ENCODE data around the gene KCNMB2. TPM values are rescaled to one million over a fixed set of nuclear protein-coding genes. Genes with fewer than 3 reads are reported as not detected.

Gene KCNMB2
- total and polyA plus RNA-seq, 8 donors: 0.48 to 3.7 (median 1.8) TPM; not detected in 4

DNA sequence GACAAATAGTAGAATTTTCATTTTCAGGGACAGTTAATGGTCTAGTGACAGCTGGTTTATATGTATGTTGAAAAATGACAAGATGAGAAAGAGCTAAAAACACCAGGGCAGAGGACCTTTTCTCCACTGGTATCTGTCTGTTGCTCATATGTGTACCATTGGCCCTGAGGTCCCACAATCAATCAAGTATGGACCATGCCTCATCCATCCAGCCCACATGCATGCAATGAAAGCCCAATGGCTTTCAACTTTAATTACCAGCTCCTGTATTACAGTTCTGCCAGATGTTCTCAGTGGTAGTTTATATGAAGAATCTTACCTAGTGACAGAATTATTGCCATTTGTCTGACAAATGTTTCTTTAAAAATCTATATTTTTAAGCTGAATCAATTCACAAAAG lies 301.3 kb downstream of the KCNMB2 start:
- Histone ChIP-seq H3K9me3 (peaks cover 0 to 6% (median 4%) of the 10 kb centered on the region in 4 donors), H3K27ac (no peak overlapping the region), H3K4me3 (no peak overlapping the region), H3K27me3 (no peaks in the 10 kb centered on the region), H3K36me3 (no peaks in the 10 kb centered on the region), H3K4me1 (no peaks in the 10 kb centered on the region)
- no peak for DNase-seq
- TF ChIP-seq EP300 (IDR thresholded peaks at IDR 0.05) (no peak), POLR2AphosphoS5 (IDR thresholded peaks at IDR 0.05) (no peak), POLR2A (IDR thresholded peaks at IDR 0.05) (no peak)
- TF ChIP-seq, protein P1, sequence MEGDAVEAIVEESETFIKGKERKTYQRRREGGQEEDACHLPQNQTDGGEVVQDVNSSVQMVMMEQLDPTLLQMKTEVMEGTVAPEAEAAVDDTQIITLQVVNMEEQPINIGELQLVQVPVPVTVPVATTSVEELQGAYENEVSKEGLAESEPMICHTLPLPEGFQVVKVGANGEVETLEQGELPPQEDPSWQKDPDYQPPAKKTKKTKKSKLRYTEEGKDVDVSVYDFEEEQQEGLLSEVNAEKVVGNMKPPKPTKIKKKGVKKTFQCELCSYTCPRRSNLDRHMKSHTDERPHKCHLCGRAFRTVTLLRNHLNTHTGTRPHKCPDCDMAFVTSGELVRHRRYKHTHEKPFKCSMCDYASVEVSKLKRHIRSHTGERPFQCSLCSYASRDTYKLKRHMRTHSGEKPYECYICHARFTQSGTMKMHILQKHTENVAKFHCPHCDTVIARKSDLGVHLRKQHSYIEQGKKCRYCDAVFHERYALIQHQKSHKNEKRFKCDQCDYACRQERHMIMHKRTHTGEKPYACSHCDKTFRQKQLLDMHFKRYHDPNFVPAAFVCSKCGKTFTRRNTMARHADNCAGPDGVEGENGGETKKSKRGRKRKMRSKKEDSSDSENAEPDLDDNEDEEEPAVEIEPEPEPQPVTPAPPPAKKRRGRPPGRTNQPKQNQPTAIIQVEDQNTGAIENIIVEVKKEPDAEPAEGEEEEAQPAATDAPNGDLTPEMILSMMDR (IDR thresholded peaks at IDR 0.05): no peak
- intact Hi-C loops (cut with DNase I; ENCODE audit: low total_unique reads): no loop called here

DNA sequence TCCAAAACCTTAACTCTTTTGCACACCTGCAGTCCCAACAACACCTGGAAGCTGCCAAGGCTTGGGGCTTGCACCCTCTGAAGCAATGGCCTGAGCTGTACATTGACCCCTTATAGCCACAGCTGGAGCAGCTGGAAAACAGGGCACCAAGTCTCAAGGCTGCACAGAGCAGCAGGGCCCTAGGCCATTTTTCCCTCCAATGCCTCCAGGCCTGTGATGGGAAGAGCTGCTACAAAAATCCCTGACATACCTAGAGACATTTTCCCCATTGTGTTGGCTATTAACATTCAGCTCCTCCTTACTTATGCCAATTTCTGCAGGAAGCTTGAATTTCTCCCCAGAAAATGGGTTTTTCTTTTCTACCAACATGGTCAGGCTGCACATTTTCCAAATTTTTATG lies 304.4 kb downstream of the KCNMB2 start:
- no peaks in the 10 kb centered on the region for H3K36me3 ChIP-seq
- TF ChIP-seq EP300 (IDR thresholded peaks at IDR 0.05) (no peak), POLR2AphosphoS5 (IDR thresholded peaks at IDR 0.05) (no peak), POLR2A (IDR thresholded peaks at IDR 0.05) (no peak)
- TF ChIP-seq, protein P1 (IDR thresholded peaks at IDR 0.05): no peak
- no peaks in the 10 kb centered on the region for H3K27me3 ChIP-seq
- DNase-seq: no peak
- no peak overlapping the region for H3K4me3 ChIP-seq
- peaks cover 0 to 4% (median 0%) of the 10 kb centered on the region in 4 donors for H3K4me1 ChIP-seq
- H3K9me3 ChIP-seq: peaks cover 0 to 6% (median 4%) of the 10 kb centered on the region in 4 donors
- intact Hi-C loops (cut with DNase I; ENCODE audit: low total_unique reads): no loop called here
- H3K27ac ChIP-seq: no peak overlapping the region

DNA sequence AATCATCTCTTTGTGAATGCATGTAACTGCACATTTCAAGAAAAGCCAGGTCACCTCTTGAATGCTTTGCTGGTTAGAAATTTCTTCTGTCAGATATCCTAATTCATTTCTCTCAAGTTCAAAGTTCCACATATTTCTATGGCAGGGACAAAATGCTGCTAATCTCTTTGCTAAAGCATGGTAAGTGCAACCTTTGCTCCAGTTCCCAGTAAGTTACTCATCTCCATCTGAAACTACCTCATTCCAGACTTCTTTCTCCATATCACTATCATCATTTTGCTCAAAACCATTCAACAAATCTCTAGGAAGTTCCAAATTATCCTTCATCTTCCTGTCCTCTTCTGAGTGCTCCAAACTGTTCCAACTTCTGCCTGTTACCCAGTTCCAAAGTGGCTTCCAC lies 304.8 kb downstream of the KCNMB2 start:
- H3K9me3 ChIP-seq: peaks cover 0 to 6% (median 4%) of the 10 kb centered on the region in 4 donors
- DNase-seq: no peak
- H3K4me1 ChIP-seq: peaks cover 0 to 4% (median 0%) of the 10 kb centered on the region in 4 donors
- no peaks in the 10 kb centered on the region for H3K36me3 ChIP-seq
- no peak overlapping the region for H3K27ac ChIP-seq
- intact Hi-C loops (cut with DNase I; ENCODE audit: low total_unique reads): no loop called here
- no peak overlapping the region for H3K4me3 ChIP-seq
- no peaks in the 10 kb centered on the region for H3K27me3 ChIP-seq
- TF ChIP-seq POLR2AphosphoS5 (IDR thresholded peaks at IDR 0.05): no peak
- TF ChIP-seq EP300 (IDR thresholded peaks at IDR 0.05): no peak
- TF ChIP-seq, protein P1 (IDR thresholded peaks at IDR 0.05): no peak
- TF ChIP-seq POLR2A (IDR thresholded peaks at IDR 0.05): no peak

DNA sequence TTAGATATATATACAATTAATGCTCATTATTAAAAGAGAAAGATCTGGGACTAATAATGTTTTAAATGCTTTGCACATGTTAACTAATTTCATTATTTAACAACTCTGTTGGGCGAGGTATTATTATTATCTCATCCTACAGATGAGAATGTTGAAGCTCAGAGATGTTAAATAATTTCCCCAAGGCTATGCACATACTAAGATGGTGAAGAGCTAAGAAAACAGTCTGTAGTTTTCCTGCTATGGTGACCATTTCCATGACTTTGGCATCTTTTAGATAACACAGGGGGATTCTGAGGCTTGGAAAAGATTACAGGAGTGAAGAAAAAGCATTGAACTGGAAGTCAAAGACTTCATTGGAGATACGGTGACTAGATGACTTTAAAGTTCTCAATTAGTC lies 308.7 kb downstream of the KCNMB2 start:
- Histone ChIP-seq H3K27me3 (no peaks in the 10 kb centered on the region), H3K27ac (no peak overlapping the region), H3K4me1 (peaks cover 0 to 16% (median 0%) of the 10 kb centered on the region in 4 donors), H3K36me3 (no peaks in the 10 kb centered on the region), H3K9me3 (peaks cover 0 to 6% (median 4%) of the 10 kb centered on the region in 4 donors), H3K4me3 (no peak overlapping the region)
- no peak for TF ChIP-seq POLR2AphosphoS5 (IDR thresholded peaks at IDR 0.05)
- no peak for TF ChIP-seq EP300 (IDR thresholded peaks at IDR 0.05)
- TF ChIP-seq, protein P1 (IDR thresholded peaks at IDR 0.05): no peak
- TF ChIP-seq POLR2A (IDR thresholded peaks at IDR 0.05): no peak
- 72 to 84% (median 82%) methylated on average over 2 of the region's 2 CpGs for WGBS, 5 donors
- no peak for DNase-seq
- intact Hi-C loops (cut with DNase I; ENCODE audit: low total_unique reads): no loop called here

Measured in stomach (tissue), 9 donors.